ENCODE measurements around the gene CTNNBIP1.

Gene CTNNBIP1

DNA sequence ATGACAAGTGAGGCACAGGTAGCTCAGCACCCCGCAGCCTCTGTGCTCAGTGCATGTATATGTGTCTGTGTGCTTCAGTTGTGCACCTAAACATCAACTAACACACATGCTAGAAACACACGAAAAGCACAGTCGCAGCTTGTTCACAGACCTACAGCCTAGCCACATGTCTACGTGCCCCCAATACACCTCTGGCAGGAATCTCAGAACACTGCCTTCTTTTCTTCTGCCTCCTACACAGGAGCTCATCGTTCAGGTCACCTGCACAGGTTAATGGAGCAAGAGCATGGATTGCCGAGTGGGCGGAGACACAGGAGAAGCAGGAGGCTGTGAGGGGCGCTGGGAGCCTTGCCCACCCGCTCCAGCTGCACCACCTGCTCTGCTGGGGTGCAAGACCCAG, 31.7 kb downstream of the CTNNBIP1 start:
- Histone ChIP-seq H3K27ac (ENCODE audit: low read depth, low read length) (no peak overlapping the region), H3K4me1 (ENCODE audit: control insufficient read depth in 1 of 2, insufficient read depth in 2 of 2, low read length in 2 of 2) (peaks cover 25 to 29% of the 10 kb centered on the region in 2 donors), H3K9me3 (ENCODE audit: control insufficient read depth in 1 of 2, low read length in 2 of 2) (no peaks in the 10 kb centered on the region), H3K9ac (ENCODE audit: low read depth in 1 of 2, low read length in 2 of 2) (no peak overlapping the region), H3K27me3 (ENCODE audit: control insufficient read depth in 1 of 2, insufficient read depth in 2 of 2, low read length in 2 of 2) (no peaks in the 10 kb centered on the region), H3K4me3 (ENCODE audit: low read depth in 1 of 2, low read length in 2 of 2) (peak overlapping the region in 1 of 2 donors; percentile 13), H3K36me3 (ENCODE audit: control insufficient read depth in 1 of 2, insufficient read depth in 2 of 2, low read length in 2 of 2) (peaks cover 0 to 5% of the 10 kb centered on the region in 2 donors)

- H3K27ac ChIP-seq (ENCODE audit: low read depth, low read length) = no peak overlapping the region
- H3K27me3 ChIP-seq (ENCODE audit: control insufficient read depth in 1 of 2, insufficient read depth in 2 of 2, low read length in 2 of 2) = no peaks in the 10 kb centered on the region
- H3K4me3 ChIP-seq (ENCODE audit: low read depth in 1 of 2, low read length in 2 of 2) = peak overlapping the region; percentile 13 to 46
- H3K4me1 ChIP-seq (ENCODE audit: control insufficient read depth in 1 of 2, insufficient read depth in 2 of 2, low read length in 2 of 2) = peaks cover 29 to 34% of the 10 kb centered on the region in 2 donors
- no peaks in the 10 kb centered on the region for H3K9me3 ChIP-seq (ENCODE audit: control insufficient read depth in 1 of 2, low read length in 2 of 2)
- H3K36me3 ChIP-seq (ENCODE audit: control insufficient read depth in 1 of 2, insufficient read depth in 2 of 2, low read length in 2 of 2) = peaks cover 0 to under 1% of the 10 kb centered on the region in 2 donors
- H3K9ac ChIP-seq (ENCODE audit: low read depth in 1 of 2, low read length in 2 of 2) = peak overlapping the region; percentile 2 to 13
These were observed 32.1 kb downstream of the CTNNBIP1 start for GRCh38 chr1:9877962-9878361.

DNA sequence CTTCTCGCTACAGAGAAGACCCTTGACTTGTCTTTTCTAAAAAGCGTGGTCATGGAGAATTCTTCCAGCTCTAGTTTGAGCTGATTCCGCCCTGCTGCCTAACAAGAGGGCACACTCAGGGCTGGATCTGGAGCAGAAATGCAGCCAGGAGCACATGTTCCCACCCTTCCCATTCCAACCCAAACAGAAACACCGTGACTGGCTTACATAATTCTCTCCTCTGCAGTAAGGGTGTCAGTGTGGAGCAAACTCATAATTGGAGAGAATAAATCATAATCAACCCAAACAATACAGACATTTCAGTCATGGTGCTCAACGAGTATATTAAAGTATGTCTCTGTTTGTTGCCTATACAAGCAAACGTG, 34.5 kb downstream of the CTNNBIP1 start:
- no peak overlapping the region for H3K4me3 ChIP-seq (ENCODE audit: low read depth in 1 of 2, low read length in 2 of 2)
- H3K36me3 ChIP-seq (ENCODE audit: control insufficient read depth in 1 of 2, insufficient read depth in 2 of 2, low read length in 2 of 2) = peaks cover 0 to 3% of the 10 kb centered on the region in 2 donors
- H3K9me3 ChIP-seq (ENCODE audit: control insufficient read depth in 1 of 2, low read length in 2 of 2) = no peaks in the 10 kb centered on the region
- H3K4me1 ChIP-seq (ENCODE audit: control insufficient read depth in 1 of 2, insufficient read depth in 2 of 2, low read length in 2 of 2) = peaks cover 40 to 45% of the 10 kb centered on the region in 2 donors
- no peaks in the 10 kb centered on the region for H3K27me3 ChIP-seq (ENCODE audit: control insufficient read depth in 1 of 2, insufficient read depth in 2 of 2, low read length in 2 of 2)
- H3K27ac ChIP-seq (ENCODE audit: low read depth, low read length) = no peak overlapping the region
- peak overlapping the region in 1 of 2 donors; percentile 52 for H3K9ac ChIP-seq (ENCODE audit: low read depth in 1 of 2, low read length in 2 of 2)

DNA sequence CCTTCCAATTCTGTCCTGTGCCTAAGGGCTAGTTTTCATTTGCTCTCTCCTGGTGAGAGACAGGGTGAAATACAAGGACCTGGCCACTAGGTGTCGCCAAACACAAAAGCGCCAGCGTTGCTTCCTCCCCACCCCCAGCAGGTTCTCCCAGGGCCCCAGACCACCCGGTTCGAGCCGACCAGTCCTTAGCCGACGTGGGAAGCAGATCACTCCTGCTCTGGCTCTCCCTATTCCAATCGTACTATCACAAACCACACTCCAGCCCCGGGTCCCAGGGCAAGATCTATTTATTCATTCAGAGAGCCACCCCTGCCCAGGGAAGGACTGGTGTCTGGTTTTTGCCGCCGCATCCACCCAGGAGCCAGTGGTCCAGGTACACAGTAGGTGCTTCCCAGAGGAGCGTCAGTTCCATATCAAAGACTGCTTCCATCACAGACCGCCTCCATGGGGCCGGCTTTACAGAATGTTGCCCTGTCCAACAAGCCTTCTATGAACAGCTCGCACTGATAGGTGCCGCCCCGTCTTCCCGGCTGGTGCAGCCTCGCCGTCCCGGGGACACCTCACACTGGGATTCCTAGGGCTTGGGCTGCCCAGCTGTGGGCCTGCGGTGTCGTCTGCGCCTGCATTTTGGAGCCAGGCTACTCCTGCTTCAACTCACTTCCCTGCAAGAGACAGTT, 35.0 kb downstream of the CTNNBIP1 start:
- H3K9me3 ChIP-seq (ENCODE audit: control insufficient read depth in 1 of 2, low read length in 2 of 2) = no peaks in the 10 kb centered on the region
- H3K4me1 ChIP-seq (ENCODE audit: control insufficient read depth in 1 of 2, insufficient read depth in 2 of 2, low read length in 2 of 2) = peaks cover 40 to 45% of the 10 kb centered on the region in 2 donors
- no peaks in the 10 kb centered on the region for H3K27me3 ChIP-seq (ENCODE audit: control insufficient read depth in 1 of 2, insufficient read depth in 2 of 2, low read length in 2 of 2)
- no peak overlapping the region for H3K27ac ChIP-seq (ENCODE audit: low read depth, low read length)
- peak overlapping the region; percentile 52 to 59 for H3K9ac ChIP-seq (ENCODE audit: low read depth in 1 of 2, low read length in 2 of 2)
- H3K36me3 ChIP-seq (ENCODE audit: control insufficient read depth in 1 of 2, insufficient read depth in 2 of 2, low read length in 2 of 2) = peaks cover 0 to 7% of the 10 kb centered on the region in 2 donors
- H3K4me3 ChIP-seq (ENCODE audit: low read depth in 1 of 2, low read length in 2 of 2) = peak overlapping the region; percentile 8 to 51

DNA sequence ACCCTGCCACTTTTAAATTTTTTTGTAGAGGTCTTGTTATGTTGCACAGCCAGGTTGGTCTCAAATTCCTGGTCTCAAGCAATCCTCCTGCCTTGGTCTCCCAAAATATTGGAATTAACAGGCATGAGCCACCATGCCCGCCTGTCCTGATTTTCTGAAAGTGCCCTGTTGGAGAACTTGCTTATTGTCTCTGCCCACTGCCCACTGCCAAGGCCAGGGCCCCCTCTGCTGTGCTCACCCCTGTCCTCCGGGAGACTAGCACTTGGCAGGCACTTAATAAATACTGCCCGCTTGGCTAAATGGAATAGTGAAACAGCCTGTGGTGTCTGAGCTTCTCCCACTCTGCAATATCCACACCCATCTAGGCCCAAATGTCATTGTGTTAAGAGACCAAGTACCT, 35.7 kb downstream of the CTNNBIP1 start:
- peak overlapping the region; percentile 41 to 59 for H3K9ac ChIP-seq (ENCODE audit: low read depth in 1 of 2, low read length in 2 of 2)
- H3K27me3 ChIP-seq (ENCODE audit: control insufficient read depth in 1 of 2, insufficient read depth in 2 of 2, low read length in 2 of 2) = no peaks in the 10 kb centered on the region
- H3K9me3 ChIP-seq (ENCODE audit: control insufficient read depth in 1 of 2, low read length in 2 of 2) = no peaks in the 10 kb centered on the region
- peaks cover 40 to 49% of the 10 kb centered on the region in 2 donors for H3K4me1 ChIP-seq (ENCODE audit: control insufficient read depth in 1 of 2, insufficient read depth in 2 of 2, low read length in 2 of 2)
- peak overlapping the region; percentile 59 for H3K27ac ChIP-seq (ENCODE audit: low read depth, low read length)
- H3K36me3 ChIP-seq (ENCODE audit: control insufficient read depth in 1 of 2, insufficient read depth in 2 of 2, low read length in 2 of 2) = peaks cover 0 to 7% of the 10 kb centered on the region in 2 donors
- H3K4me3 ChIP-seq (ENCODE audit: low read depth in 1 of 2, low read length in 2 of 2) = peak overlapping the region in 1 of 2 donors; percentile 5

GRCh38 chr1:9873992-9874391, 36.1 kb downstream of the CTNNBIP1 start:
- Histone ChIP-seq H3K27ac (ENCODE audit: low read depth, low read length) (peak overlapping the region; percentile 59), H3K9ac (ENCODE audit: low read depth in 1 of 2, low read length in 2 of 2) (peak overlapping the region; percentile 41 to 59), H3K4me1 (ENCODE audit: control insufficient read depth in 1 of 2, insufficient read depth in 2 of 2, low read length in 2 of 2) (peaks cover 40 to 49% of the 10 kb centered on the region in 2 donors), H3K4me3 (ENCODE audit: low read depth in 1 of 2, low read length in 2 of 2) (peak overlapping the region in 1 of 2 donors; percentile 5), H3K36me3 (ENCODE audit: control insufficient read depth in 1 of 2, insufficient read depth in 2 of 2, low read length in 2 of 2) (peaks cover 0 to 11% of the 10 kb centered on the region in 2 donors), H3K27me3 (ENCODE audit: control insufficient read depth in 1 of 2, insufficient read depth in 2 of 2, low read length in 2 of 2) (no peaks in the 10 kb centered on the region), H3K9me3 (ENCODE audit: control insufficient read depth in 1 of 2, low read length in 2 of 2) (no peaks in the 10 kb centered on the region)

DNA sequence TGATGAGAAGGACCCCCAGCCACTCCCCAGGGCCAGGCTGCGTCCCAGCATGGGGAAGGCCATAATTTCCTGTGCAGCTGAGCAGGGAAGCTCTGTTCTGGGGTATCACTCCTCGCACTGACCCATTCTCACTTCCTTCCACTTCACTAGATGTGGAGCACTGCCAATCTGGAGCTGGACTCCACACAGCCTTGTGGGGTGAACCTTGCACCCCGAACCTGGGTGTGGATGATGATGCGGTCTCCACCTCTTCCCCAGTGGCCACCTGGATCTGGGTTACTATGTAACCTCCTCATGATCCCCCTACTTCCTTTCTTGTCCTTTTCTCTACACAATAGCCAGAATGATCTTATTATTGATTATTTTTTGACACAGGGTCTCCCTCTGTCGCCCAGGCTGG, 36.7 kb downstream of the CTNNBIP1 start:
- Histone ChIP-seq H3K9me3 (ENCODE audit: control insufficient read depth in 1 of 2, low read length in 2 of 2) (no peaks in the 10 kb centered on the region), H3K36me3 (ENCODE audit: control insufficient read depth in 1 of 2, insufficient read depth in 2 of 2, low read length in 2 of 2) (peaks cover 0 to 11% of the 10 kb centered on the region in 2 donors), H3K9ac (ENCODE audit: low read depth in 1 of 2, low read length in 2 of 2) (peak overlapping the region; percentile 41 to 59), H3K27me3 (ENCODE audit: control insufficient read depth in 1 of 2, insufficient read depth in 2 of 2, low read length in 2 of 2) (no peaks in the 10 kb centered on the region), H3K4me1 (ENCODE audit: control insufficient read depth in 1 of 2, insufficient read depth in 2 of 2, low read length in 2 of 2) (peaks cover 38 to 47% of the 10 kb centered on the region in 2 donors), H3K27ac (ENCODE audit: low read depth, low read length) (peak overlapping the region; percentile 59), H3K4me3 (ENCODE audit: low read depth in 1 of 2, low read length in 2 of 2) (peak overlapping the region in 1 of 2 donors; percentile 36)

DNA sequence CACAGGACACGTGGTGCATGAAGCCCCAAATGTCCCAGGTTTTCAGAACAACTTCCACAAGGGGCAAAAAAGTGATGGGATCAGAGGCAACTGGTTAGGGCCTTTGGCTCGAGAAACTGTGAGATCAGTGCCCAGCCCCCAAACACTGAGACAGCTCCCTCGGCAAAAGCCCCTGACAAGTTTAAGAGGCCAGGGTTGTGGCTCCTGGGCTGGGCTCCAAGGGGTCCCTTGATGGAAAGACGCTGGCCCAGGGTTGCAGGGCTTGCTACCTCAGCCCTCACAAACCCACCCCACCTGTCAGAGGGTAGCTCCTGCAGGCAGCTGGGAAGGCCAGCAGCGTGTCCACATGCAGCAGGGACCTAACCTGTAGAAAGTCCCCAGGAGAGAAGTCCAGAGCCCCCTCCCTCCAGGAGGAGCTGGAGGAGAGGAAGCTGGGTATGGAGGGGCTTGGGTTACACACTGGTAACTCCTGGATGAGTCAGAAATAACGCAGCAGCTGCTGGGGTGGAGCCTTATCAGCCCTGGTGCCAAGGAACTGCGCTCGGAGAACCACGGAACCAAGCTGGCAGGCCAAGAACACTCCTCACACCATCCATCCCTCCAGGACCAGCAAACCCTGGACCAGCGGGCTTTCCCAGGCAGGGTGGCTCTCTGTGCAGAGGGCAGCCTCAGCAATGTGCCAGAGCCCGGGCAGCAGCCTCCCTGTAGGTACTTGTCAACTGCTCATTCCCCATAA, 37.5 kb downstream of the CTNNBIP1 start:
- Histone ChIP-seq H3K27ac (ENCODE audit: low read depth, low read length) (peak overlapping the region; percentile 59), H3K4me1 (ENCODE audit: control insufficient read depth in 1 of 2, insufficient read depth in 2 of 2, low read length in 2 of 2) (peaks cover 30 to 39% of the 10 kb centered on the region in 2 donors), H3K9ac (ENCODE audit: low read depth in 1 of 2, low read length in 2 of 2) (peak overlapping the region; percentile 44 to 59), H3K4me3 (ENCODE audit: low read depth in 1 of 2, low read length in 2 of 2) (peak overlapping the region in 1 of 2 donors; percentile 36), H3K27me3 (ENCODE audit: control insufficient read depth in 1 of 2, insufficient read depth in 2 of 2, low read length in 2 of 2) (no peaks in the 10 kb centered on the region), H3K9me3 (ENCODE audit: control insufficient read depth in 1 of 2, low read length in 2 of 2) (no peaks in the 10 kb centered on the region), H3K36me3 (ENCODE audit: control insufficient read depth in 1 of 2, insufficient read depth in 2 of 2, low read length in 2 of 2) (peaks cover 2 to 11% of the 10 kb centered on the region in 2 donors)

GRCh38 chr1:9871707-9872425, 38.2 kb downstream of the CTNNBIP1 start:
- Histone ChIP-seq H3K4me3 (ENCODE audit: low read depth in 1 of 2, low read length in 2 of 2) (no peak overlapping the region), H3K36me3 (ENCODE audit: control insufficient read depth in 1 of 2, insufficient read depth in 2 of 2, low read length in 2 of 2) (peaks cover 3 to 11% of the 10 kb centered on the region in 2 donors), H3K27me3 (ENCODE audit: control insufficient read depth in 1 of 2, insufficient read depth in 2 of 2, low read length in 2 of 2) (no peaks in the 10 kb centered on the region), H3K4me1 (ENCODE audit: control insufficient read depth in 1 of 2, insufficient read depth in 2 of 2, low read length in 2 of 2) (peaks cover 29 to 38% of the 10 kb centered on the region in 2 donors), H3K9ac (ENCODE audit: low read depth in 1 of 2, low read length in 2 of 2) (peak overlapping the region; percentile 44 to 59), H3K9me3 (ENCODE audit: control insufficient read depth in 1 of 2, low read length in 2 of 2) (no peaks in the 10 kb centered on the region), H3K27ac (ENCODE audit: low read depth, low read length) (no peak overlapping the region)

GRCh38 chr1:9871021-9871420, 39.0 kb downstream of the CTNNBIP1 start:
- Histone ChIP-seq H3K4me3 (ENCODE audit: low read depth in 1 of 2, low read length in 2 of 2) (no peak overlapping the region), H3K9me3 (ENCODE audit: control insufficient read depth in 1 of 2, low read length in 2 of 2) (no peaks in the 10 kb centered on the region), H3K36me3 (ENCODE audit: control insufficient read depth in 1 of 2, insufficient read depth in 2 of 2, low read length in 2 of 2) (peaks cover 3 to 11% of the 10 kb centered on the region in 2 donors), H3K27me3 (ENCODE audit: control insufficient read depth in 1 of 2, insufficient read depth in 2 of 2, low read length in 2 of 2) (no peaks in the 10 kb centered on the region), H3K9ac (ENCODE audit: low read depth in 1 of 2, low read length in 2 of 2) (no peak overlapping the region), H3K4me1 (ENCODE audit: control insufficient read depth in 1 of 2, insufficient read depth in 2 of 2, low read length in 2 of 2) (peaks cover 29 to 38% of the 10 kb centered on the region in 2 donors), H3K27ac (ENCODE audit: low read depth, low read length) (no peak overlapping the region)

Data from duodenal mucosa (tissue), 2 donors.